K562 (cell line): Measurements from ENCODE around the gene SLFN14. TPM values are rescaled to one million over a fixed set of nuclear protein-coding genes. Genes with fewer than 3 reads are reported as not detected.
A peak's percentile ranks its signal among the peaks of the same experiment; 100 is the strongest.

ENCODE experiments used
- ATF1 ChIP-seq, 2 experiments: fragments of 450-650 bp in 1 of 2; IDR thresholded peaks; 2 replicates each; pipeline ENCODE4 v1.6.1; 2016; ENCODE audit warnings: missing compliant biosample characterization in 1 of 2, missing genetic modification characterization in 1 of 2
- CTCFL ChIP-seq: IDR thresholded peaks from 2 replicates; pipeline ENCODE4 v1.6.1; 2011; ENCODE audit warnings: borderline replicate concordance, low read depth, mild to moderate bottlenecking, moderate library complexity, low read length; ENCODE audit not compliant: insufficient read depth, poor library complexity, severe bottlenecking
- DPF2 ChIP-seq: fragments of 450-650 bp; IDR thresholded peaks from 2 replicates; pipeline ENCODE4 v1.6.1; 2016
- ELF1 ChIP-seq: fragments of 200-800 bp; sonication (Bioruptor generic); IDR thresholded peaks from 2 replicates; pipeline ENCODE4 v1.6.1; 2016; ENCODE audit warnings: missing genetic modification characterization, missing compliant biosample characterization
- ESRRA ChIP-seq: fragments of 450-650 bp; IDR thresholded peaks from 2 replicates; pipeline ENCODE4 v1.6.1; 2014; ENCODE audit warnings: low read depth, mild to moderate bottlenecking, moderate library complexity, borderline replicate concordance
- GABPA ChIP-seq: fragments of 200-800 bp; sonication (Bioruptor generic); conservative IDR thresholded peaks from 2 replicates; pipeline ENCODE4 v1.6.1; 2016; ENCODE audit warnings: low read depth, missing genetic modification characterization, missing compliant biosample characterization
- GATAD2A ChIP-seq: fragments of 450-650 bp; IDR thresholded peaks from 2 replicates; pipeline ENCODE4 v1.6.1; 2017
- GTF2E2 ChIP-seq: fragments of 200-800 bp; sonication (Bioruptor generic); IDR thresholded peaks from 2 replicates; pipeline ENCODE4 v1.6.1; 2016; ENCODE audit warnings: missing genetic modification characterization, missing compliant biosample characterization
- HNRNPL ChIP-seq: fragments of 200-400 bp; formaldehyde crosslinking; IDR thresholded peaks from 2 replicates; pipeline ENCODE4 v1.6.1; 2017; ENCODE audit warnings: low read depth, mild to moderate bottlenecking, low read length
- KLF13 ChIP-seq: fragments of 450-650 bp; IDR thresholded peaks from 2 replicates; pipeline ENCODE4 v1.6.1; 2016; ENCODE audit warnings: missing genetic modification characterization, low read depth, mild to moderate bottlenecking, missing compliant biosample characterization, moderate library complexity, borderline replicate concordance
- MYC ChIP-seq, 2 experiments: fragments of 250-450 bp in 1 of 2; sonication (Bioruptor Pico) in 1 of 2; IDR thresholded peaks; 2 replicates each; pipeline versions ENCODE4 v1.5.1 to v1.6.1; 2012 to 2021; ENCODE audit warnings: low read depth in 2 of 2, borderline replicate concordance in 1 of 2, improper control_type of control experiment in 1 of 2, low read length in 1 of 2, mild to moderate bottlenecking in 1 of 2, moderate library complexity in 1 of 2
- MYNN ChIP-seq, 2 experiments: sonication (generic); formaldehyde crosslinking in 1 of 2; IDR thresholded peaks; 2 replicates each; pipeline versions ENCODE4 v1.5.0 to v1.6.1; 2016 to 2020; ENCODE audit warnings: antibody characterized with exemption in 1 of 2, missing genetic modification reagents in 1 of 2
- PML ChIP-seq: IDR thresholded peaks from 2 replicates; pipeline ENCODE4 v1.6.1; 2012; ENCODE audit warnings: low read length, inconsistent platforms
- RBBP5 ChIP-seq: fragments of 200-600 bp; sonication (generic); IDR thresholded peaks from 2 replicates; pipeline ENCODE4 v1.6.1; 2012; ENCODE audit warnings: borderline replicate concordance, mild to moderate bottlenecking, low read length, control low read depth, inconsistent platforms; ENCODE audit not compliant: insufficient read depth, poor library complexity, severe bottlenecking
- SNIP1 ChIP-seq: fragments of 450-650 bp; IDR thresholded peaks from 2 replicates; pipeline ENCODE4 v1.7.1; 2017; ENCODE audit warnings: low read depth, mild to moderate bottlenecking
- ZFX ChIP-seq: sonication (generic); formaldehyde crosslinking; IDR thresholded peaks from 2 replicates; pipeline ENCODE4 v1.8.0; 2022; ENCODE audit warnings: mild to moderate bottlenecking, missing genetic modification reagents, moderate library complexity
- ZNF239 ChIP-seq: fragments of 250-450 bp; sonication (Bioruptor Pico); IDR thresholded peaks from 2 replicates; pipeline ENCODE4 v1.4.0; 2020; ENCODE audit warnings: mild to moderate bottlenecking
- ZNF639 ChIP-seq, 2 experiments: fragments of 200-800 bp in 1 of 2; sonication (Bioruptor generic) in 1 of 2; sonication (generic) in 1 of 2; formaldehyde crosslinking in 1 of 2; IDR thresholded peaks in 1 of 2; conservative IDR thresholded peaks in 1 of 2; 2 replicates each; pipeline versions ENCODE4 v1.5.0 to v1.6.1; 2016 to 2020; ENCODE audit warnings: missing compliant biosample characterization in 1 of 2, missing genetic modification characterization in 1 of 2, missing genetic modification reagents in 1 of 2
- polyA plus RNA-seq, 8 experiments: library from polyadenylated mRNA; depleted of rRNA in 4 of 8; stranded (reverse) in 5 of 8; unstranded in 3 of 8; fragments of >200 nt; fragmentation: Nextera tagmentation in 2 of 8; fragmentation: Illumina TruSeq in 1 of 8; extraction: Ambion mirVana in 2 of 8; extraction: Trizol in 1 of 8; gene quantifications; 2 replicates each; pipeline versions ENCODE4 v1.2.1 to v1.2.3, GENCODE V29; 2011 to 2014; ENCODE audit warnings: inconsistent platforms in 1 of 8, missing spikeins in 1 of 8
- total RNA-seq, 7 experiments: library from RNA; depleted of rRNA in 6 of 7; stranded (reverse); fragments of >200 nt in 6 of 7; fragmentation: Illumina TruSeq in 2 of 7; extraction: Trizol in 2 of 7; gene quantifications; 2 replicates each; pipeline versions ENCODE4 v1.2.1 to v1.2.3, GENCODE V29; 2011 to 2021; ENCODE audit warnings: low replicate concordance in 1 of 7
- TF ChIP-seq, protein P1 (sequence below): fragments of 450-650 bp; IDR thresholded peaks from 2 replicates; pipeline ENCODE4 v1.6.1; 2018; ENCODE audit not compliant: partially characterized antibody

SLFN14 gene
- total and polyA plus RNA-seq, 9 of the 15 experiments (the other 6 are each of a cell fraction or from before 2014, with no cell fraction given) = 1.3 to 4.3 (median 3.1) TPM

DNA sequence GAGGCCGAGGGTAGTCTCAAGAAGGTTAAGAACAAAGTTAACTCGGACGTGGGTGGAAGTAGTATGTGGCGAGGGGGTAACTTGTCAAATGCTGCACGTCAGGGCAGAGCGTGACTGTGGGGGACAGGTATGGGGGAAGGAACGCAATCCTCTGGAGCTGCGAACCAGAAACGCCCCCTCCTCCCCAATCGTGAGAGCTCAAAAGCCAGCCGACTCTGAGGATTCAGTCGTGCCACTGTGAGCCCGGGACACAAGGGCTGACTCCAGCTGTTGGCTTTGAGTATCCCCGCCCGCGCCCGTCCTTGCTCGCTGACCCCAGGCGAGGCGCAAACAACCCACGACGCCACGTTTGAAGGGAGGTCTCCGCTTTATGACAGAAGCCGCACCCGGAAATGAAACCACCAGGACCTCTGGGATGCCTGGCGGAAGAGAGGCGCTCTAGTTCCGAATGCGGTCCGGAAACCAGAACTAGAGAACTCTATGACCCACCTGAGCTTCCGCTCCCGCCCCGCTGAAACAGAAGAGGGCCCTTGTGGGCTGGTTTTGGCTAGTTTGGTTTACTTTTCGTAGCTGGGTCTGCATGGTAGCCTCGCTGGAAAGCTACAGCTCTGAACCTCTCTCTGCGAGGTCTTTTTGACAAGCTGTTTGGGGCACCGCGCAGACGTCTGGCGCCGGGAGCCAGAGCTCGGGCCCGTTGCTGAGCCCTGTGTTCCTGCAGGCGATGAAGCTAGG lies 17.7 kb upstream of the SLFN14 start, which contains the start of gene PEX12 (continued):
- TF ChIP-seq ZNF639 (CRISPR knock-in tag; conservative IDR thresholded peaks at IDR 0.05 in 1 of 2, IDR thresholded peaks at IDR 0.05 in 1 of 2) (peak in 1 of 2 experiments; percentile 84; a peak in 2 of 4 replicates), MYC (IDR thresholded peaks at IDR 0.05; ENCODE audit: low read depth, low read length) (peak; percentile 92), MYC (CRISPR knock-in tag; IDR thresholded peaks at IDR 0.05; ENCODE audit: borderline replicate concordance, low read depth) (peak; percentile 49; the same call in 1 of the 2 replicates), GABPA (tag) (peak; percentile 99), KLF13 (tag) (peak; percentile 78), CTCFL (peak; percentile 69), HNRNPL (no peak), ATF1 (CRISPR knock-in tag; IDR thresholded peaks at IDR 0.05) (no peak; the same call in 1 of the 2 replicates), ATF1 (tag; IDR thresholded peaks at IDR 0.05) (peak; percentile 97), ELF1 (peak; percentile 99), ESRRA (peak; percentile 97), PML (peak; percentile 83), SNIP1 (peak; percentile 91), MYNN (IDR thresholded peaks at IDR 0.05) (0 out of 2 replicates have a peak, but pooled peaks have one; percentile 47), MYNN (CRISPR knock-in tag; IDR thresholded peaks at IDR 0.05) (no peak), GTF2E2 (tag) (peak; percentile 86), DPF2 (0 out of 2 replicates have a peak, but pooled peaks have one; percentile 6), ZFX (peak; percentile 74), RBBP5 (peak; percentile 54), ZNF239 (CRISPR knock-in tag) (peak; percentile 38; the same call in 1 of the 2 replicates), GATAD2A (peak; percentile 33; the same call in 1 of the 2 replicates)
- TF ChIP-seq, protein P1, sequence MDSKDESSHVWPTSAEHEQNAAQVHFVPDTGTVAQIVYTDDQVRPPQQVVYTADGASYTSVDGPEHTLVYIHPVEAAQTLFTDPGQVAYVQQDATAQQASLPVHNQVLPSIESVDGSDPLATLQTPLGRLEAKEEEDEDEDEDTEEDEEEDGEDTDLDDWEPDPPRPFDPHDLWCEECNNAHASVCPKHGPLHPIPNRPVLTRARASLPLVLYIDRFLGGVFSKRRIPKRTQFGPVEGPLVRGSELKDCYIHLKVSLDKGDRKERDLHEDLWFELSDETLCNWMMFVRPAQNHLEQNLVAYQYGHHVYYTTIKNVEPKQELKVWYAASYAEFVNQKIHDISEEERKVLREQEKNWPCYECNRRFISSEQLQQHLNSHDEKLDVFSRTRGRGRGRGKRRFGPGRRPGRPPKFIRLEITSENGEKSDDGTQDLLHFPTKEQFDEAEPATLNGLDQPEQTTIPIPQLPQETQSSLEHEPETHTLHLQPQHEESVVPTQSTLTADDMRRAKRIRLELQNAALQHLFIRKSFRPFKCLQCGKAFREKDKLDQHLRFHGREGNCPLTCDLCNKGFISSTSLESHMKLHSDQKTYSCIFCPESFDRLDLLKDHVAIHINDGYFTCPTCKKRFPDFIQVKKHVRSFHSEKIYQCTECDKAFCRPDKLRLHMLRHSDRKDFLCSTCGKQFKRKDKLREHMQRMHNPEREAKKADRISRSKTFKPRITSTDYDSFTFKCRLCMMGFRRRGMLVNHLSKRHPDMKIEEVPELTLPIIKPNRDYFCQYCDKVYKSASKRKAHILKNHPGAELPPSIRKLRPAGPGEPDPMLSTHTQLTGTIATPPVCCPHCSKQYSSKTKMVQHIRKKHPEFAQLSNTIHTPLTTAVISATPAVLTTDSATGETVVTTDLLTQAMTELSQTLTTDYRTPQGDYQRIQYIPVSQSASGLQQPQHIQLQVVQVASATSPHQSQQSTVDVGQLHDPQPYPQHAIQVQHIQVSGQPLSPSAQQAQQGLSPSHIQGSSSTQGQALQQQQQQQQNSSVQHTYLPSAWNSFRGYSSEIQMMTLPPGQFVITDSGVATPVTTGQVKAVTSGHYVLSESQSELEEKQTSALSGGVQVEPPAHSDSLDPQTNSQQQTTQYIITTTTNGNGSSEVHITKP = peak; percentile 27
